Measurements from ENCODE around the gene CYBA. TPM values are rescaled to one million over a fixed set of nuclear protein-coding genes. Genes with fewer than 3 reads are reported as not detected.

Gene CYBA
- total RNA-seq, 3 donors from 2014 or later (not counting 1 experiment from before 2014, with no cell fraction given): 1,001 to 1,351 (median 1,051) TPM

- DNase-seq (no peak), ATAC-seq (no peak)
- Histone ChIP-seq H3K36me3 (ENCODE audit: control insufficient read depth, insufficient read depth, low read length) (peaks cover 26% of the 10 kb centered on the region), H3K4me1 (ENCODE audit: control insufficient read depth, insufficient read depth, low read length) (peaks cover 20% of the 10 kb centered on the region), H3K27me3 (ENCODE audit: control insufficient read depth, insufficient read depth, low read length) (no peaks in the 10 kb centered on the region), H3K9me3 (ENCODE audit: control insufficient read depth, insufficient read depth, low read length) (no peaks in the 10 kb centered on the region), H3K27ac (ENCODE audit: low read length) (no peak overlapping the region), H3K4me3 (ENCODE audit: low read length) (no peak overlapping the region)
- peaks cover 7 to 16% of the 10 kb centered on the region in 2 donors for H3K4me1 Mint-ChIP-seq
- 95% methylated on average over 32 of the region's 32 CpGs for WGBS (ENCODE audit: insufficient coverage)
- H3K9me3 Mint-ChIP-seq: no peaks in the 10 kb centered on the region
- TF ChIP-seq, protein P1, sequence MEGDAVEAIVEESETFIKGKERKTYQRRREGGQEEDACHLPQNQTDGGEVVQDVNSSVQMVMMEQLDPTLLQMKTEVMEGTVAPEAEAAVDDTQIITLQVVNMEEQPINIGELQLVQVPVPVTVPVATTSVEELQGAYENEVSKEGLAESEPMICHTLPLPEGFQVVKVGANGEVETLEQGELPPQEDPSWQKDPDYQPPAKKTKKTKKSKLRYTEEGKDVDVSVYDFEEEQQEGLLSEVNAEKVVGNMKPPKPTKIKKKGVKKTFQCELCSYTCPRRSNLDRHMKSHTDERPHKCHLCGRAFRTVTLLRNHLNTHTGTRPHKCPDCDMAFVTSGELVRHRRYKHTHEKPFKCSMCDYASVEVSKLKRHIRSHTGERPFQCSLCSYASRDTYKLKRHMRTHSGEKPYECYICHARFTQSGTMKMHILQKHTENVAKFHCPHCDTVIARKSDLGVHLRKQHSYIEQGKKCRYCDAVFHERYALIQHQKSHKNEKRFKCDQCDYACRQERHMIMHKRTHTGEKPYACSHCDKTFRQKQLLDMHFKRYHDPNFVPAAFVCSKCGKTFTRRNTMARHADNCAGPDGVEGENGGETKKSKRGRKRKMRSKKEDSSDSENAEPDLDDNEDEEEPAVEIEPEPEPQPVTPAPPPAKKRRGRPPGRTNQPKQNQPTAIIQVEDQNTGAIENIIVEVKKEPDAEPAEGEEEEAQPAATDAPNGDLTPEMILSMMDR (IDR thresholded peaks at IDR 0.05): no peak
- H3K36me3 Mint-ChIP-seq: no peaks in the 10 kb centered on the region
- intact Hi-C loops (cut with micrococcal nuclease): no loop called here
- H3K4me3 Mint-ChIP-seq: no peak overlapping the region
- no peak overlapping the region for H3K27ac Mint-ChIP-seq
- H3K27me3 Mint-ChIP-seq (ENCODE audit: low read depth in 2 of 2): no peaks in the 10 kb centered on the region
These were observed 27.5 kb upstream of the CYBA start for GRCh38 chr16:88678224-88678979.

GRCh38 chr16:88677721-88678120 is 26.9 kb upstream of the CYBA start:
- peaks cover 26% of the 10 kb centered on the region for H3K36me3 ChIP-seq (ENCODE audit: control insufficient read depth, insufficient read depth, low read length)
- no peak overlapping the region for H3K4me3 ChIP-seq (ENCODE audit: low read length)
- no peaks in the 10 kb centered on the region for H3K27me3 ChIP-seq (ENCODE audit: control insufficient read depth, insufficient read depth, low read length)
- H3K27ac ChIP-seq (ENCODE audit: low read length): no peak overlapping the region
- no peak for ATAC-seq
- 76% methylated on average over 10 of the region's 13 CpGs for WGBS (ENCODE audit: insufficient coverage)
- H3K4me1 Mint-ChIP-seq: peaks cover 7 to 16% of the 10 kb centered on the region in 2 donors
- intact Hi-C loops (cut with micrococcal nuclease): no loop called here
- no peak overlapping the region for H3K27ac Mint-ChIP-seq
- no peaks in the 10 kb centered on the region for H3K27me3 Mint-ChIP-seq (ENCODE audit: low read depth in 2 of 2)
- H3K36me3 Mint-ChIP-seq: no peaks in the 10 kb centered on the region
- H3K9me3 ChIP-seq (ENCODE audit: control insufficient read depth, insufficient read depth, low read length): no peaks in the 10 kb centered on the region
- no peak overlapping the region for H3K4me3 Mint-ChIP-seq
- TF ChIP-seq, protein P1 (IDR thresholded peaks at IDR 0.05): no peak
- no peak for DNase-seq
- no peaks in the 10 kb centered on the region for H3K9me3 Mint-ChIP-seq
- H3K4me1 ChIP-seq (ENCODE audit: control insufficient read depth, insufficient read depth, low read length): peaks cover 20% of the 10 kb centered on the region

- no peaks in the 10 kb centered on the region for H3K9me3 ChIP-seq (ENCODE audit: control insufficient read depth, insufficient read depth, low read length)
- Mint-ChIP-seq H3K9me3 (no peaks in the 10 kb centered on the region), H3K4me1 (peaks cover 0 to 6% of the 10 kb centered on the region in 2 donors), H3K27me3 (ENCODE audit: low read depth in 2 of 2) (no peaks in the 10 kb centered on the region), H3K4me3 (no peak overlapping the region), H3K36me3 (no peaks in the 10 kb centered on the region), H3K27ac (no peak overlapping the region)
- peaks cover 26% of the 10 kb centered on the region for H3K36me3 ChIP-seq (ENCODE audit: control insufficient read depth, insufficient read depth, low read length)
- intact Hi-C loops (cut with micrococcal nuclease): no loop called here
- no peak overlapping the region for H3K27ac ChIP-seq (ENCODE audit: low read length)
- ATAC-seq (no peak), DNase-seq (no peak)
- peaks cover 13% of the 10 kb centered on the region for H3K4me1 ChIP-seq (ENCODE audit: control insufficient read depth, insufficient read depth, low read length)
- WGBS (ENCODE audit: insufficient coverage): 94% methylated on average over 22 of the region's 22 CpGs
- H3K4me3 ChIP-seq (ENCODE audit: low read length): no peak overlapping the region
- no peaks in the 10 kb centered on the region for H3K27me3 ChIP-seq (ENCODE audit: control insufficient read depth, insufficient read depth, low read length)
- TF ChIP-seq, protein P1 (IDR thresholded peaks at IDR 0.05): no peak
These were observed 25.8 kb upstream of the CYBA start for GRCh38 chr16:88676502-88677242.
